GM12873 (cell line): Measurements from ENCODE around the gene ERGIC2.

Experiments used
- TF ChIP-seq, protein P1 (sequence below): IDR thresholded peaks from 2 replicates; pipeline ENCODE4 v1.5.1; 2012; ENCODE audit warnings: low read depth, mild to moderate bottlenecking, moderate library complexity, low read length, control low read depth; ENCODE audit not compliant: insufficient read depth; ENCODE audit errors: missing control alignments

ERGIC2 gene

DNA sequence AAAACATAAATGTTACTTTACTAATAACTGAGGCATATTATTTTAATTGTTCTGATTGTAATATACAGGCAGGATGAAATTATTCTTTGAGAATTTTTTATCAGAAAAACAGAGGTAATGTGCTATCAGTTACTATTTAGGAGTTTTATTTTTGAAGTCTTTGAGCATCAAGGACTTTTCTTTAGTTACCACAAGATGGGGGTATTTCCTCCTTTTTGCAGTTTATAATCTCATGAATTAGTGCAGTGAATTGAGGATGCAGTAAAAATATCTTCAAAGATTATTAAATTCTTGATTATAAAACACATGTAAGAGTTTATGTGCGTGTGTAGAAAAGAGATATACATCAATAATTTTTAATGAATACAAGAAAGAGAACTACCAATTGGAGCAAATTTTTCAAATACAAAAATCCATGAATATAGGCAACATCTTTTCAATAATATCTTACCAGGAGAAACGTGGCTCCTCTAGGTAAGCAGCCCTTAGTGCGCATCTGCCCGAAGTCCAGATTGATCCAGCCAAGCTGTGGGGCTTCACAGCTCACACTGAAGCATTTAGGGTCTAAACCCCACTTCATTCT is 71.6 kb downstream of the ERGIC2 start:
- TF ChIP-seq, protein P1, sequence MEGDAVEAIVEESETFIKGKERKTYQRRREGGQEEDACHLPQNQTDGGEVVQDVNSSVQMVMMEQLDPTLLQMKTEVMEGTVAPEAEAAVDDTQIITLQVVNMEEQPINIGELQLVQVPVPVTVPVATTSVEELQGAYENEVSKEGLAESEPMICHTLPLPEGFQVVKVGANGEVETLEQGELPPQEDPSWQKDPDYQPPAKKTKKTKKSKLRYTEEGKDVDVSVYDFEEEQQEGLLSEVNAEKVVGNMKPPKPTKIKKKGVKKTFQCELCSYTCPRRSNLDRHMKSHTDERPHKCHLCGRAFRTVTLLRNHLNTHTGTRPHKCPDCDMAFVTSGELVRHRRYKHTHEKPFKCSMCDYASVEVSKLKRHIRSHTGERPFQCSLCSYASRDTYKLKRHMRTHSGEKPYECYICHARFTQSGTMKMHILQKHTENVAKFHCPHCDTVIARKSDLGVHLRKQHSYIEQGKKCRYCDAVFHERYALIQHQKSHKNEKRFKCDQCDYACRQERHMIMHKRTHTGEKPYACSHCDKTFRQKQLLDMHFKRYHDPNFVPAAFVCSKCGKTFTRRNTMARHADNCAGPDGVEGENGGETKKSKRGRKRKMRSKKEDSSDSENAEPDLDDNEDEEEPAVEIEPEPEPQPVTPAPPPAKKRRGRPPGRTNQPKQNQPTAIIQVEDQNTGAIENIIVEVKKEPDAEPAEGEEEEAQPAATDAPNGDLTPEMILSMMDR, result peak; percentile 12

DNA sequence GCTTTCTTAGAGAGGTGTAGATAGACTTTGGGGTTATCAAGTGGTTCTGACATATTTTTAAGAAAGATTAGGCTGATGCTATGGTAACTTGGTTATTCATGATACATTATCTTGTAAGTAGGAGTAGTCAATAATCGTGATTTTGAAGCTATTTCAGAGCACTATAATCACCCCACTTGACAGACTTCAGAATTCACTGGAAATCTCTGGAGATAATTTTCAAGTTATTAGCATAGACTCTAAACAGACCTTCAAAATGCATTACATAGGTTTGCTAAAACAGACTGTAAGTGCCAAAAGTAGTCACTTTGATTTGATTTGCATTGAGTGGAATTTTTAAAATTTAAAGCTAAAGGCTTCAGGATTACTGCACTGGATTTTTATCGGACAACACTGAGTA is 74.3 kb downstream of the ERGIC2 start:
- TF ChIP-seq, protein P1, result no peak

DNA sequence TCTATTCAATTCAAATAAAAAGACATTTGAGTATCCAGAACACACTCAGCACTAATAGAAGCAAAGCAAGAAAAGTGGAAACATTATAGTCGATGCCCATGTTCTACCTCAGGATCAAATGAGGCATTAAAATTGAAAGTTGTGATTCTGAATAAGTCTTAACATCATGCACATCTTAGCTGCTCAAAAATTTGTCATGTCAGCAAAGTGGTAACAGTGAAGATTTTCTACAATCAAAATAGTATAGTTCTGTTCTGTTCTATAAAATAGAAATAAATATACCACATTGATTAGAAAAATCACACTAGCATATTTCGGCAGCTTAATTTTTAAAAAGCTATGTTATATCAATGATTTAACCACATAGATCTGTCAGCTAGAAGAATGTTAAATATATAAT is 74.7 kb downstream of the ERGIC2 start:
- TF ChIP-seq, protein P1, result no peak

DNA sequence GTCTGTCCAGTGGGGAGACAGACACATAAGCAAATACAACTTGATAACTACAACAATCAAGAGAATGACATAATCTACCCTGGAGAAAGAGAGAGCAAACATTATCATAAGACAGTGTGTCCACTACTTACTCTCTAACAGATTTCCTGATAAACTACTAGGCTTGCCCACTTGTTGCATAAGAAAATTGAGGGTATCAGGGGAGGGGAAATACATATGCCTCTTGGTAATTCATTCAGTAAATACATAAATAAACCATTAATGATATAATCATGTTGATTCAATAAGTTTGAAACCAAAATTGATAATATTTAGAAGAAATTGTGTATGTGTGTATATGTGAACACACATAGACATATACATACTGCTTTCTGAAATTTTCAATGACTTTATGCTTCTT is 76.6 kb downstream of the ERGIC2 start:
- TF ChIP-seq, protein P1, result no peak

DNA sequence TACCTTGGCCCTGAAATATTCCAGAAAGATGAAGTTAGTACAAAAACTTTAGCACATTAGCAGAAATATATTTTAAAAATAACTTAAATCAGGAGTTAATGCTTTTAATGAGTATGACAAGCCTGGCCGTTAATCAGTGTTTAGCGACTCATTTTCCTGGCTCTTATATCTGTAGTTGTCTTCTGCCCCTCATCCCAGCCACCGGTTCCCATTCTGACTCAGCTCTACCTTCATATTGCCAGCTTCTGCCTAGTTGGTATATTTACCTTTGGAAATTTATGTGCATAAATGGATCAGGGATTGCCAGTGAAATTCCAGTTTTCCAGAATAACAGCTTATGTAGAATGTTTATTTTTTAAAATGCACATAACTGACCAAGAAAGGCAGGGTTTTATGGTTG is 79.9 kb downstream of the ERGIC2 start:
- TF ChIP-seq, protein P1, result no peak

DNA sequence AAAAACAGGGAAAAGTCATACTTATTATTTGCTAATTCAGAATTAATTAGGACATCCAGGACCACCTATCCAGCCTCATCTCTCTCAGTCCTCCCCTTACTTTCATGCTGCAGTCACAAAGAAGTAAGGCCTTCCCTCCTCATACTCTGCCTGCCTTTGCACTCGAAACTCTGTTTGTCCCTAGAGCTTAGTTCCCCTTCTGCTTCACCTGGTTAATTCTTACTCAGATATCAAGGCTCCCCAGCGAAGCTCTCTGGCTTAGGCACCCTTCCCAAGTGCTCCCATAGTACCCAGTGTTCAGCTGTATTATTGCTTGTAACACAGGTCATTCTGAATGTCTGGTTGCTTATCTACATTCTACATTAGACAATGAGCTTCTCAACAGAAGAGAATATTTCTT is 81.3 kb downstream of the ERGIC2 start:
- TF ChIP-seq, protein P1, result no peak

DNA sequence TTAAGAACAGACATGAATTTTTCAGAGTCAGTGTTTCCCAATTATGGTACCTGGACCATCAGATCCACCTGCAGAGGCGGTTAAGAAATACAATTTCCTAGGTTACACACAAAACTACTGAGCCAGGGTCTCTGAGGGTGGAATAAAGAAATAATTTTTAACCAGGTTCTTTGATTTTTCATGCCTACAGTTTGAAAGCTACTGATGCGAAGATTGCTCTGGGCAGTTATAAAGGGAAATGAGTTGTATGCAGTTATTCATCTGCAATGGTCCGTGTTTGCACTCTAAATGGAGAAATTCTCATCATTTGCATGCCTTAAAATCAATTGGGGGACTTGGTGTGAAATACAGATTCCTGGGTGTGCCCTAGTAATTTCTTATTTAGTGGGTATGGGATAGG is 89.7 kb downstream of the ERGIC2 start:
- TF ChIP-seq, protein P1, result no peak
